HUDEP-2 (cell line): Measurements from ENCODE around the gene CLCF1.

Source experiments
- DNase-seq, 76 experiments: peaks; one replicate each; lab custom pipeline; 2025; ENCODE audit not compliant: unreplicated experiment in 76 of 76; lab: John Stamatoyannopoulos, UW

CLCF1 gene

GRCh38 chr11:67396587-67397389, 23.4 kb upstream of the CLCF1 start:
- DNase-seq, result no peak

- DNase-seq, result no peak
These were observed 22.8 kb upstream of the CLCF1 start for GRCh38 chr11:67396259-67396581.

GRCh38 chr11:67395555-67396258, 22.3 kb upstream of the CLCF1 start:
- DNase-seq, result no peak

- no peak for DNase-seq
These were observed 20.6 kb upstream of the CLCF1 start for GRCh38 chr11:67393990-67394389.

- DNase-seq, result no peak
These were observed 20.0 kb upstream of the CLCF1 start for GRCh38 chr11:67393437-67393836.

GRCh38 chr11:67392183-67392715, 18.9 kb upstream of the CLCF1 start:
- DNase-seq, result no peak

GRCh38 chr11:67391304-67392182, 18.1 kb upstream of the CLCF1 start, which contains the start of gene RAD9A:
Gene RAD9A, plus strand, starts transcription at chr11:67391986. Its CDS starts 59 bp downstream, at chr11:67392045.
- peak in 74 of 76 experiments; percentile 52 to 95 (median 88) for DNase-seq

- peak in 25 of 76 experiments; percentile 5 to 74 (median 50) for DNase-seq
These were observed 17.5 kb upstream of the CLCF1 start for GRCh38 chr11:67390947-67391303.

GRCh38 chr11:67389477-67389876, 16.1 kb upstream of the CLCF1 start:
- DNase-seq, result peak in 29 of 76 experiments; percentile 11 to 65 (median 31)

GRCh38 chr11:67387518-67387917, 14.1 kb upstream of the CLCF1 start:
- DNase-seq, result no peak

GRCh38 chr11:67387069-67387468, 13.7 kb upstream of the CLCF1 start:
- DNase-seq, result no peak

- peak in 11 of 76 experiments; percentile 11 to 50 (median 27) for DNase-seq
These were observed 11.5 kb upstream of the CLCF1 start for GRCh38 chr11:67384851-67385366.

GRCh38 chr11:67382276-67383136, 9.1 kb upstream of the CLCF1 start:
- DNase-seq, result peak in 70 of 76 experiments; percentile 25 to 87 (median 70)

GRCh38 chr11:67381244-67381972, 8.0 kb upstream of the CLCF1 start:
- DNase-seq, result peak in 10 of 76 experiments; percentile 12 to 38 (median 24)

GRCh38 chr11:67379061-67380058, 6.0 kb upstream of the CLCF1 start:
- peak in 22 of 76 experiments; percentile 11 to 63 (median 31) for DNase-seq

GRCh38 chr11:67378544-67378943, 5.1 kb upstream of the CLCF1 start:
- DNase-seq, result no peak
